ENCODE results near the gene INTS13.

GRCh38 chr12:26867080-26867479, 70.7 kb downstream of the INTS13 start:
- no peak for TF ChIP-seq POLR2A (IDR thresholded peaks at IDR 0.05; ENCODE audit: low read depth, low read length)
- no peak for TF ChIP-seq POU2F2 (IDR thresholded peaks at IDR 0.05; ENCODE audit: low read depth, low read length)
- TF ChIP-seq POLR2AphosphoS5 (IDR thresholded peaks at IDR 0.05; ENCODE audit: low read depth, low read length): no peak
- no peak for TF ChIP-seq TAF1 (IDR thresholded peaks at IDR 0.05; ENCODE audit: low read depth, low read length)
